Stimulated activated naive CD8-positive, alpha-beta T cell treated with anti-CD3 and anti-CD28 coated beads, Interleukin-15, amount 100 ng/mL, for 72 hours (primary cell): ENCODE measurements around the gene DRAP1.
"Not testable (repeated sequence)": the region's sequence is repeated elsewhere in the genome, so short reads cannot be mapped to it uniquely, and the experiment has no call there.

ENCODE experiments used
- ATAC-seq: fragments of 150-1000 bp; cut with Tn5 transposase; 2 replicates; pipeline ENCODE4 v1.10.0; 2021; ENCODE audit warnings: mild to moderate bottlenecking, moderate library complexity
- DNase-seq, 2 donors: peaks; one replicate each; pipeline ENCODE4 v3.0.0; 2021 to 2022
- H3K27ac Mint-ChIP-seq, 2 donors: one replicate each; pipeline ENCODE4 v1.8.0; 2022; ENCODE audit warnings: mild to moderate bottlenecking in 2 of 2, mixed read lengths in 2 of 2, moderate library complexity in 2 of 2
- H3K27me3 Mint-ChIP-seq: one replicate; pipeline ENCODE4 v1.8.0; 2022; ENCODE audit warnings: mixed read lengths
- H3K4me1 Mint-ChIP-seq: one replicate; pipeline ENCODE4 v1.8.0; 2022; ENCODE audit warnings: mild to moderate bottlenecking, mixed read lengths
- H3K4me3 Mint-ChIP-seq, 2 donors: one replicate each; pipeline ENCODE4 v1.8.0; 2022; ENCODE audit warnings: mild to moderate bottlenecking in 2 of 2, mixed read lengths in 2 of 2, moderate library complexity in 1 of 2
- H3K9me3 Mint-ChIP-seq, 2 donors: one replicate each; pipeline ENCODE4 v1.8.0; 2022; ENCODE audit warnings: mixed read lengths in 2 of 2

The DRAP1 gene

DNA sequence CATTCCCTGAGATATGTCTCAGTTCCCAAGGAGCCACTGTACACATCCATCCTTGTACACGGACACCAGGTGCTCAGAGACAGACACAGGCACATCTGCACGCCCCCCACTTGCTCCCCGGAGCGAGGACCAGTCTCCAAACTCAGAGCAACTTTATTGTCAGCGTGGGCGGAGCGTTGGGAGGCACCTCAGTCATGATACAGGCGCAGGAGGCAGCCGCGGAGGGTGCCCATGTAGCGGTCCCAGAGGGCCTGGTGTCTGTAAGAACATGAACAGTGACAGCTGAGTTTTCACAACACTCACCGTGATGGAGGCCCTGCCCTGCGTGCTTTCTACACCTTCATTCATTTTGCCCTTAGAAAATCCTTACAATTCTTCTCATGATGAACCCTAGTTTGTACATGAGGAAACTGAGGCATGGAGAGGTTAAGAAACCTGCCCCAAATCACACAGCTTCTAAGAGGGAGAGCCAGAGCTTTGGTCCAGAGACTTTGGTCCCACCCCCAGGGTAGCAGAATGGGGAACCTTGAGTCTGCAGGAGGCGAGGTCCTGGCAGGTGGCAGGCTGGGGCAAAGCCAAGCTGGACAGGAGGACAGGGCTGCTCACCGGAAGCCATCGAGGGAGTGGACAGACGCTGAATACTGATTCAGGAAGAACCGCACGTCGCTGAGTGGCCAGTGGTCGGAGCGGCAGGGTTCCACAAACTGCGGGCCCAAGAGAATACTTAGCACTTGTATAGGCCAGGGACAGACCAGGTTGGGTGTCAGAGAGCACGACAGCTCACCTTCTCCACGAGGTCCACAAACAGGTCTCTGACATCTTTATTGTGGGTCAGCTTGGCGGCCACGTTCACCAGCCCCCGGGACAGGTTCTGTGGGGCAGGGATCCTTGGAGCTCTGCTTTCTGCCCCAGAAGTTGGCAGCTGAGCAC lies 35.2 kb upstream of the DRAP1 start:
- Mint-ChIP-seq H3K9me3 (no peaks in the 10 kb centered on the region), H3K27ac (no peak overlapping the region), H3K4me1 (peaks cover 82% of the 10 kb centered on the region), H3K27me3 (no peaks in the 10 kb centered on the region), H3K4me3 (no peak overlapping the region)
- DNase-seq, result no peak
- no peak for ATAC-seq

- Mint-ChIP-seq H3K27ac (no peak overlapping the region), H3K4me3 (no peak overlapping the region)
Observed at GRCh38 chr11:65884716-65885092, 34.5 kb upstream of the DRAP1 start.

DNA sequence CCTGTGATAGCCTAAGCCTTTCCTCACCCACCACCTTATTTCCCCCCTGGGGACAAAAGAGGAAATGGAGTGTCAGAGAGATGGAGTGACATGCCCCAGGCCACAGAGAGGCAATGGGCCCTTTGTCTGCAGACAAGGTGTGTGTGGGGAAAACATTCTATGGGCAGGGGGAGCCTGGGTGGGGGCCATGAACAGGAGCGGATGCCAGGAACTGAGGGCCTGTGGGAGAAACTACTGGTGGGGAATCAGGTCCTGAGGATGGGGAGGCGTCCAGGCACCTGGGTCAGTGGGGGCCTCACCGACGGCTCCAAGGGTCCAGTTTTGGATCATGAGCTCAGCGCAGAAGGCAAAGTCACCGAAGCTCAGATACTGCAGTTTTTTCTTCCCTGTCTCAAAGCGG lies 34.0 kb upstream of the DRAP1 start:
- no peaks in the 10 kb centered on the region for H3K27me3 Mint-ChIP-seq
- H3K9me3 Mint-ChIP-seq, result no peaks in the 10 kb centered on the region
- peaks cover 82% of the 10 kb centered on the region for H3K4me1 Mint-ChIP-seq

More at GRCh38 chr11:65884716-65885092, 34.5 kb upstream of the DRAP1 start:
- Mint-ChIP-seq H3K27me3 (no peaks in the 10 kb centered on the region), H3K4me1 (peaks cover 82% of the 10 kb centered on the region), H3K9me3 (no peaks in the 10 kb centered on the region)
- ATAC-seq (peak; percentile 46), DNase-seq (peak; percentile 81 to 83)

DNA sequence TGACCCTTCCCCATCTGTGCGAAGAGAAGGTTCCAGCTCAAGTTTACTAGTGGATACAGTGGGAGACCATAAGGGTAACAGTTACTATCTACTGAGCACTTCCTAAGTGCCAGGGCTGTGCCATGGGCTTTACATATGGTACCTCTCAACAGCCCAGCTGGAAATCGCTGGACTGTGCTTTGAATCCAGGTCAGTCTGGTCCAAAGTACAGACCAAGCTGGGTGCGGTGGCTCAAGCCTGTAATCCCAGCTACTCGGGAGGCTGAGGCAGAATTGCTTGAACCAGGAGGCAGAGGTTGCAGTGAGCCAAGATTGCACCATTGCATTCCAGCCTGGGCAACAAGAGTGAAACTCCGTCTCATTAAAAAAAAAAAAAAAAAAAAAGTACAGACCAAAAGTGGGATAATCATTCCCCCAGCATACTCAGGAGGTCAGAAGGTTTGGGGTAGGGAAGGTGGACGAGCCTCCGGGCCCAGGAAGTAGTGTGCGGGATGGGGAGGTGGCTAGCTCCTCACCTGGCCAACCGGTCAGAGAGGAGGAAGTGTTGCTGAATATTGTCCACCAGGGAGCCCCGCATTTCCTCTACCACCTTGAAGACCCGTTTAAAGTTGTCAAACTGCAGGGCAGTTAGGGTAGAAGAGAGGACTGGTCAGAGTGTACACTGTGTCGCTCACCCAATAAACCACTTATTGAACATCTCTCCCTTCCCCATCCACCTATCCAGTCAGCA lies 33.3 kb upstream of the DRAP1 start:
- Mint-ChIP-seq H3K9me3 (no peaks in the 10 kb centered on the region), H3K4me1 (peaks cover 77% of the 10 kb centered on the region), H3K27ac (no peak overlapping the region), H3K4me3 (no peak overlapping the region), H3K27me3 (no peaks in the 10 kb centered on the region)
- no peak for ATAC-seq
- no peak for DNase-seq

More for the DNA sequence above, 34.0 kb upstream of the DRAP1 start:
- Mint-ChIP-seq H3K4me3 (no peak overlapping the region), H3K27ac (no peak overlapping the region)
- ATAC-seq, result no peak
- DNase-seq, result no peak

GRCh38 chr11:65886826-65887722 lies 32.2 kb upstream of the DRAP1 start:
- peak overlapping the region; percentile 89 to 98 for H3K4me3 Mint-ChIP-seq
- ATAC-seq (no peak), DNase-seq (no peak)
- H3K4me1 Mint-ChIP-seq, result peaks cover 67% of the 10 kb centered on the region
- H3K9me3 Mint-ChIP-seq, result no peaks in the 10 kb centered on the region
- no peaks in the 10 kb centered on the region for H3K27me3 Mint-ChIP-seq
- peak overlapping the region; percentile 12 to 91 for H3K27ac Mint-ChIP-seq

GRCh38 chr11:65887723-65888162 lies 31.5 kb upstream of the DRAP1 start:
- H3K27ac Mint-ChIP-seq, result peak overlapping the region; percentile 93 to 99
- peaks cover 67% of the 10 kb centered on the region for H3K4me1 Mint-ChIP-seq
- ATAC-seq (no peak), DNase-seq (no peak)
- H3K4me3 Mint-ChIP-seq, result peak overlapping the region; percentile 89 to 98
- H3K27me3 Mint-ChIP-seq, result no peaks in the 10 kb centered on the region
- no peaks in the 10 kb centered on the region for H3K9me3 Mint-ChIP-seq

DNA sequence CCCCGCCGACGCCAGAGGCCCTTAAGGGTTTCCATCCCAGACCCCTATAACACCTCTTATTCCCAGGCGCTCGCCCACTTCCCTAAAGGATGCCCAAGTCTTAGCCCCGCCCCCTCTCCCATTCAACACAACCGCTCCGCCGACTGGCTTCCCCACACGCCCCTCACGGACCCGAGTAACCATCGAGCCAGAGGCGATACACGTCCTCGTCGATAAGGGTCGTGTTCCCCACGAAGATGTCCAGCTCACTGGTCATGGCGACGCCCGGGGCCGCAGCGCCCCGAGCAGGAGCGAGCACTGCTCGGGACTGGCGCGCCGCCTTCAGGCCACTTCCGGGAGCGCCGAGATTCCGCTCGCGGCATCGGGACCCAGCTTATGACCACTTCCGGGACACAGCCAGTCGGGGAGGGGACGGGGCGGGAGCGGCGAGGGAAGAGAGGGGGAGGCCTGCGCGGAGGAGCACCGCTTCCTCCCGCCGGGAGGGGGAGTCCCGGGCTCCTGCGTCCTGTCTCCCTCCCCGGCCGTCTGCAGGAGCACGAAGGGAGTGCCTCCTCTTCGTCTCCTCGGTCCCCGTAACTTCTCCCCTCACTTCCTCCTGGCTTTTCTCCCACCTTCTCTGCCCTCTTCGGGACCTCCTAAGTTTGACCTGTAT lies 30.9 kb upstream of the DRAP1 start, which contains the start of gene FIBP:
Gene FIBP, minus strand, starts transcription at position 309 of the 652 bp plus-strand sequence. Its CDS starts 53 bp downstream, at position 256.
- Mint-ChIP-seq H3K27me3 (no peaks in the 10 kb centered on the region), H3K4me3 (peak within 1 kb of the TSS; percentile 89 to 98), H3K27ac (peak within 1 kb of the TSS; percentile 94 to 99), H3K9me3 (no peaks in the 10 kb centered on the region), H3K4me1 (peaks cover 72% of the 10 kb centered on the region)
- DNase-seq (peak; percentile 91 to 94), ATAC-seq (peak; percentile 73)

DNA sequence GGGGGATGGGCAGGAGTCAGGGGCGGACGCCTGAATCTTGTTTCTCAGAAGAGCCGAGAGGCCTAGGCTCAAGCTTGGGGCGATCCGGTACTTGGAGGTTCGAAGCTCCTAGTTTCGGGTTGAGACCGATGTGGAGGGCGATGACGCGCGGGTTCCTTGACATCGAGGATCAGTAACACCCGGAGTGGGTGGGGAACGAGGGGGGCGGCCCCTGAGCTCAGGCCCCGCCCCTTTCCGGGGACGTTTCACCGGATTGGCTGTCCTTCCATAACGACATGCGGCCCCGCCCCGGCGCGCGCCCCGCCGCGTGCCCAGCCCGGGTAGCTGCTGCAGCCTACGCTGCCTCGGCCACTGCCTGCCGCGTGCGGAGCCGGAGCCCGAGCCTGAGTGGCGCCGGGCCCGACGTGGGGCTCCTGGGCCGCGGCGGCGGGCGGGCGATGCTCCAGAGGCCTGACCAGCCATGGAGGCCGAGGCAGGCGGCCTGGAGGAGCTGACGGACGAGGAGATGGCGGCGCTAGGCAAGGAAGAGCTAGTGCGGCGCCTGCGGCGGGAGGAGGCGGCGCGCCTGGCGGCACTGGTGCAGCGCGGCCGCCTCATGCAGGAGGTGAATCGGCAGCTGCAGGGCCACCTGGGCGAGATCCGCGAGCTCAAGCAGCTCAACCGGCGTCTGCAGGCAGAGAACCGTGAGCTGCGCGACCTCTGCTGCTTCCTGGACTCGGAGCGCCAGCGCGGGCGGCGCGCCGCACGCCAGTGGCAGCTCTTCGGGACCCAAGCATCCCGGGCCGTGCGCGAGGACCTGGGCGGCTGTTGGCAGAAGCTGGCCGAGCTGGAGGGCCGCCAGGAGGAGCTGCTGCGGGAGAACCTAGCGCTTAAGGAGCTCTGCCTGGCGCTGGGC lies 28.7 kb upstream of the DRAP1 start, which contains the start of gene CCDC85B:
Gene CCDC85B, plus strand, starts transcription at position 350 of the 895 bp plus-strand sequence. Its CDS starts 111 bp downstream, at position 461.
- ATAC-seq, result peak; percentile 71
- H3K27ac Mint-ChIP-seq, result peak within 1 kb of the TSS; percentile 94 to 95
- peak; percentile 98 for DNase-seq
- H3K9me3 Mint-ChIP-seq, result no peaks in the 10 kb centered on the region
- no peaks in the 10 kb centered on the region for H3K27me3 Mint-ChIP-seq
- peak within 1 kb of the TSS; percentile 89 to 98 for H3K4me3 Mint-ChIP-seq
- H3K4me1 Mint-ChIP-seq, result peaks cover 70% of the 10 kb centered on the region

- Mint-ChIP-seq H3K9me3 (no peaks in the 10 kb centered on the region), H3K27me3 (no peaks in the 10 kb centered on the region), H3K4me3 (peak overlapping the region; percentile 89 to 98), H3K4me1 (peaks cover 72% of the 10 kb centered on the region), H3K27ac (peak overlapping the region; percentile 64 to 68)
- DNase-seq, result peak; percentile 36 to 61
- peak; percentile 10 for ATAC-seq
Observed at GRCh38 chr11:65891219-65892136, 27.7 kb upstream of the DRAP1 start.

GRCh38 chr11:65892137-65892540 lies 27.1 kb upstream of the DRAP1 start:
- DNase-seq (peak; percentile 46 to 62), ATAC-seq (peak; percentile 22)
- H3K4me3 Mint-ChIP-seq, result peak overlapping the region; percentile 89 to 98
- peaks cover 72% of the 10 kb centered on the region for H3K4me1 Mint-ChIP-seq
- not testable (repeated sequence) for H3K9me3 Mint-ChIP-seq, H3K27me3 Mint-ChIP-seq
- H3K27ac Mint-ChIP-seq, result peak overlapping the region; percentile 64 to 68

DNA sequence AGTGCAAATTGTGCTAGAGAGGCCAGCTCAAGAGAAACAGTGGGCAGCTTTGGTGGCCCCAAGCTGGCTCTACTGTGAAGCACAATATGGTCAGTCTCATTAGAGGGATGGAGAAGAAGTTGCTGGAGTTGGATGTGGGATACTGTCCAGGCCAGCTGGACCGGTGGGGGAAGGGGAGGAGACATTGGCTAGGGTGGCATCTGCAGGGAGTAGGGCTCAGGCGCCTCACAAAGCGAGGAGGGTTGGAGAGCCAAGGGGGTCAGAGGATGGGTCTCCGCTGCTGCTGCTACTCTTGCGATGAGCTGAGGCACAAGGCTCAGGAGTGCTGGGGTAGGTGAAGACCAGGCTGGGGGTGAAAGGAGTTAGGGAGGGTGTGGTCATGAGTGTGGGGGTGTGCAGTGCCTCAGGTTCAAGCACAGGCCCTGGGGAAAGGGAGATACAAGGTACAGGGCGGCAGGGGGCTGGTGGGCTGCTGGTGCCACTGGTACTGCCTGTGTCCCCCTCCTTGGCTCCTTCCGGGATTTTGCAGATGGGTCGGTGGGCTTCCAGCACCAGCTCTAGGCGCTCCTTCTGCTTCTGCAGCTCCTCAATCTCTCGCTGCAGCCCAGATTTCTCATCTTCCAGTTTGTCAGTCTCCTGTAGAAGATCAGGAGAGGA lies 26.4 kb upstream of the DRAP1 start:
- no peak for ATAC-seq
- peak overlapping the region; percentile 34 to 90 for H3K27ac Mint-ChIP-seq
- no peaks in the 10 kb centered on the region for H3K9me3 Mint-ChIP-seq
- no peaks in the 10 kb centered on the region for H3K27me3 Mint-ChIP-seq
- no peak for DNase-seq
- H3K4me1 Mint-ChIP-seq, result peaks cover 73% of the 10 kb centered on the region
- peak overlapping the region; percentile 89 to 98 for H3K4me3 Mint-ChIP-seq

DNA sequence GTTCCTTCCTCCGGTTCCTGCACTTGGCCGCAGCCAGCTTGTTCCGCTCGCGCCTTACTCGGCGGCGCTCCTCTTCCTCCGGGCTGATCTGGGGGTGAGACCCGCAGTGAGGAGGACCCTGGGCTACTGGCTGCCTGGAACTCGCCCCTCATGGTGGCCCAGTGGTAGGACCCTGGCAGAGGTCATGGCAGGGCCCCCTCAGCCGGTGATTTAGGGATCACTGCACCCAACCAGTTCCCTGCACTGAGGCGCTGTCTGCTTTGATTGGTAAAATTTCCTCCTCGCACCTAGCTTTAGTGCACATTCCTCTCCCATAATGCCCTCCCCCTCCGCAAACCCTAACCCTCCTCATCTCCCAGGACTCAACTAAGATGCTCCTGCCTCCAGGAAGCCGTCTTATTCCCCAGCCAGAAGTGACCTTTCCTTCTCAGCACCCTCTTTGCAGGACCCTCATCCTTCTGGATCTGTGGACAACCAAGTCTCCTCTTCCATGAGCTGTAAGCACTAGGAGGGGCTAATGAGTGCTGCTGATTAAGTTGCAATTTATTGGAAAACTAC lies 25.1 kb upstream of the DRAP1 start:
- Mint-ChIP-seq H3K27me3 (no peaks in the 10 kb centered on the region), H3K4me3 (peak overlapping the region; percentile 89 to 98), H3K9me3 (no peaks in the 10 kb centered on the region), H3K4me1 (peaks cover 81% of the 10 kb centered on the region), H3K27ac (peak overlapping the region; percentile 49 to 78)
- ATAC-seq, result no peak
- DNase-seq, result no peak
